Effector CD4-positive, alpha-beta T cell (primary cell): ENCODE results near the gene C1orf21.

ENCODE experiments used
- DNase-seq: peaks from one replicate; pipeline ENCODE4 v3.0.0-alpha.2; 2020

C1orf21 gene

DNA sequence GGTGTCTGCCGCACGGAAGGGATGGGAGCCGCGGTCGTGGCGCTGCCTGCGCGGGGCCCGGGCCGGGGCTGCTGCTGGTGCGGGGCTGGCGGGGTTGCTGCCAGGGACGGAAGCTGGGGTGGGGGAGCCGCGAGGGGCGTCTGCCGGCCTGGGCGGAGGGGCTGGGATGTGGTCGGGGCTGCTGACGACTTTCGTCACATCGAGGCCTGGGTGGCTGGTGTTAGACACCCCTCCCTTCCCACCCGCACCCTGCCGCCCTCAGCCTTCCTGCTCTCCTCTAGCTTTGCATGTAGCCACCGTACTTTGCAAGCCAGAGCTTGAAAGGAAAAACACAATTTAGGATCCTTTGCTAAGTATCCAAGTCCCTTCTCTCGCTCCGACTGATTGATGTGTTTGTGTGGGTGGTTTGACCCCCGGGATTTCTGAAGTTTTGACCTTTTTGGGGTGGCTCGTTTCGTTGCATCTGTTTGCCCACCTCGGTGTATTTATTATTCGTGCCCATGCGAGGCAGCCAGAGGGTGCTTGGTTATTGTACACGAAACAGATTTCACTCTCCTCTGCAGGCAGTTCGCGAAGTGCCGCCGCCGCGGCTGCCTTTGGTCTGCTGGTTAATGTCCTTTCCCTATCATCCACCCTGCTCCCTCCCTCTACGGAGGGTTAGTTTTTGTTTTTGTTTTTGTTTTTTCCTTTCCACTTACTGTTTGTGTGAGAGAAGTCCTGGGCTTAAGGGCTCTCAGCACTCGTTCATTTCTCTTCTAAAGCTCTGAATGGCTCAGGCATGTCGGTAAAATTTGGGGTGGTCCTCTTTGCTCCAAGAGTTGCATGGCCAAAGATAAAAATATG lies 868 bp downstream of the C1orf21 start:
- peak; percentile 3 for DNase-seq

DNA sequence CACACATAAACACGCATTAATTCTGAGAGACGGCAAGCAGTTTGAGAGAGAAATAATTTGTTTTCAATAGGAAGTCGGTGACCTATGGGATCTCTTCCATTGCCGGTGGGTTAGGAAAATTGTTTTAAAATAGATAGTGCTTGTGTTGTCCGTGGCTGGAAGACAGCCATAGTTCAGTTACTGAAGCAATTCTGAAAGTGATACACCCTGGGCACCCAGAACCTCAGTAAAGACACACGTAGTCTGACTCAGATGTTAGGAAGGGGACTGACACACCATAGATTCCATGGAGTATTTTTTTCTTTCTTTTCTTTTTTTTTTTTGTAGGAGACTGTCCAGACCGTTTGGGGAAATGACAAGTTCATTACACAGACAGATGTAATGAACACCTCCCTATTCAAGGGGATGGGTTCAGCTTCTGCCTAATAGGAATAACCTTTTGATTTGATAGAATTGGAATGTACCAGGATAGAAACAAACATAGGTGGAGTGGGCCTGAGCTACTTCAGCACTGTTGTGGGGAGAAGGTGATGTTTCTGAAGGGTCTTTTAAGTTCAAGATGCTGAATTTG lies 1.6 kb downstream of the C1orf21 start:
- DNase-seq, result no peak

DNA sequence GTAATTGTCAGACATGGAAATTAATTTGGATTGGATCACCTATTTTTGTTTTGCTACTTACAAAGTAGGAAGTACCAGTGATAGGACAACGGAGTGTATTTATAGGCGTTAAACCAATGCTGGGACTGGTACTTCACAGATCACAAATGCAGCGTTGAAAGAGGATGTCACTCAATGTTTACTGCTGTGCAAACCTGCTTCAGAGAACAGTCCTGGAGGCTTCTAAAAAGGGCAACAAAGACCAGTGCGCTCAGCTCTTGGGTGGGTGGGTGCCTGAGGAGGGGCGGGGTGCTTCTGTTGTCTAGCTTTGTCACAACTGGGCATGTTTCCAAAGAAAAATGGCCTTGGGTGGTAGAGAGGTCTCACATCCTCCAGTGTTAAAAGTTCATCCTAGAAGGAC lies 2.1 kb downstream of the C1orf21 start:
- DNase-seq, result no peak

DNA sequence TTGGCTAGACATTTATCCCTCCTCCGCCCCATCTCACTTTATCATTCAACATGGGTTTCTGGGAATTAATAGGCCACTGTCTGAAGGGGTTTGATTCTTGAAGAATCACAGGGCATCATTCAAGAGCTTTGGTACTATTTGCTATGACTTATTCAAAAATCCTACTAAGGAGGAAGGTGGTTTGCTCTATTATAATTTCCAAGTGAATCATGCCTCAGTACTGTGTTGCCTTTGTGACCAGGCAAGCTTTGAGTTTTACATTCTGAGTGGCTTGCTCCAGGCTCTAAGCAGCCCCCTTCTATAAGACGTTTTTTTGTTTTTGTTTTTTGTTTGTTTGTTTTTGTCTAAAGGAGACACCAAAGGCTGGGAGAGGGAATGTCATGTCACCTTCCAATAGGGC lies 2.6 kb downstream of the C1orf21 start:
- DNase-seq, result no peak

DNA sequence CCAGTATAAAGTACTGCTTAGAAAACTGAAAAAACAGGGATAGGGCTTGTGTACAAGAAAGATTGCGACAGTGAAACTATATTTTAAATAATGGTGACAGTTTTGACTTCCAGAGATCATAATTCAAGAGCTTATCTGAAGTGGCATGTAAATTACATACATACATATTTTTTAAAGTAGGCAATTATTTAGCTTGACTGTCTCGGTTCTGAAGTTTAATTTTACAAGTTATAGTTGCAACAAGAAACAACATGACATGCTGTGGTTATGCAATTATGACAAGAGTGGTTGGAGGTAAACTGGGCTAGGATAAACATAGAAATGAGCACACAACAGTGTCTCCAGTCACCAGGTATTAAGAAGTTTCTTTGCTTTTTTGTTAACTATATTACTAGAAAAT lies 4.1 kb downstream of the C1orf21 start:
- no peak for DNase-seq

DNA sequence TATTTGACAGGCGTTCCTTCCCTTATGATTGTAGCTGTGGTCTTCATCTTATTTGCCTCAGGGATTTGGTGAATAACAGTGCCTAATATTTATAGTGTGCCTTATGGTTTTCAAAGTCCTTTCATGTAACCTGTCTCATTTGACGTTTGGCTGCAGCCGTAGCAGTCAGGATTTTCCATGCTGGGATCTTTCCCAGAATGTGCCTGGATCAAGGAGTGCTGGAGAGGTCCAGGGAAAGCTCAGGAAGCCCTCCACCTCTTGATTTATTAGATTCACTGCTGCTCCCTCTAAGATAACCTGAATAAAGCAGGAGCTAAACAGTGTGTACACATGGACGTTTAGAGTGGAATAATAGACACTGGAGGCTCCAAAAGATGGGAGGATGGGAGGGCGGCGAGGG lies 5.2 kb downstream of the C1orf21 start:
- DNase-seq, result no peak

DNA sequence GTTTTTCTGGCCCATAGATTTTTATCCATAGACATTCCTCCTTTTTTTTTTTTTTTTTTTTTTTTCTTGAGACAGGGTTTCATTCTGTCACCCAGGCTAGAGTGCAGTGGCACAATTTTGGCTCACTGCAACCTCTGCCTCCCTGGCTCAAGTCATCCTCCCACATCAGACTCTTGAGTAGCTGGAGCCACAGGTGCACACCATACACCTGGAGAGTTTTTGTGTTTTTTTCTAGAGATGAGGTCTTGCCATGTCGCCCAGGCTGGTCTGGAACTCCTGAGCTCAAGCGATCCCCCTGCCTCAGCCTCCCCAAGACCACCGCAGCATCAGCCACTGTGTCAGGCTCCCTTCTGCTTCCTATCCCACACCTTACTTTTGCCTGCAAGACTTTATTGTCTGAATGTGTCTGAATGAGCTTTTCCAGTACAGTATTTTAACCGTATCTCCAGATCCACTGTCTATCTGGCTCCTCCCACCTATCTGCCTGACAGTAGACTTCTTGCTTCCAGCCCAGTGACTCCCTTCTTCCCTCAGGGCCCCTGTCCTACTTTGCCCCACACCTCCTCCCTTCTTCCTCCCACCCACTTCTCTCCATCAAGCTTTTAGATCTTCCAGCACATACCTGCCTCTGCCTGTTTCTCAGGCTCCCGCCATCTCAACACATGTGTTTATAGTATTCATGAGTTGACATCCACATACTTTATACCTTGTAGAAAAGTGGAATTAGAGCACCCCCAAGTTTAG lies 6.1 kb downstream of the C1orf21 start:
- no peak for DNase-seq

DNA sequence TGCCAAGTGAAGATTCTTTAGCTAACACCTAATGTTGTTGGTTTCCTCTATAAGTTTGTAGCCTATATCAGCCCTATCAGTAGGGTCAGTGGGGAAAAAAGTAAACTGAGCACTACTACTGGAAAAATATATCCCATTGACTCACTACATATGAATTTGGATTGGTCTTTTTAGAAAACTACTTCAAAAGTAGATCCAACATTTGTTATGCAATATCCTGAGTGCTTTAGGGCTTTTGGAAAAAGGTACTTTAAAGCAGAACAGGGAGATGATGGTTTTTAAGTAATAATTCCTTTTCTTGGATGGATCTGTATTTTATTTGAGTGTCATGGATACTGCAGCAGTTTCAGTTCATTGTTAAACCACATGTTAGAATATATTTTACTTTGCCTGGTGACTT lies 7.1 kb downstream of the C1orf21 start:
- DNase-seq, result no peak

DNA sequence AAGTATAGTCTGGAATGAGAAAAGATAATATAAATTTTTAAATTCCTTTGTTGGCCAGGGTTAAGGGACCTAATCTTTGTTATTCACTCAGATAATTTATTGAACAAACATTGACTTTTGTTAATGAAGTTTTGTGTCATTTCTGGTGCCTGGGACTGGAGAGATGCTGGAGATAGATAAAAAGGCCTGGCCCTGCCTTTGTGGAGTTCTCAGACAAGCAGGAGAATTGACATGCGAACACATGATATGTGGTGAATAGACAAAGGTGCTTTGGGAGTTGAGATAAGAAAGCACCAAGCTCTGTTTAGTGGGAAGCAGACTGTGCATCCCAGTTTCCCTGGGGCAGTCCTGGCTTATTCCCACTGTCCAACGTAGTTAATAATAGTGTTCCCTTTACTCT lies 8.5 kb downstream of the C1orf21 start:
- no peak for DNase-seq

DNA sequence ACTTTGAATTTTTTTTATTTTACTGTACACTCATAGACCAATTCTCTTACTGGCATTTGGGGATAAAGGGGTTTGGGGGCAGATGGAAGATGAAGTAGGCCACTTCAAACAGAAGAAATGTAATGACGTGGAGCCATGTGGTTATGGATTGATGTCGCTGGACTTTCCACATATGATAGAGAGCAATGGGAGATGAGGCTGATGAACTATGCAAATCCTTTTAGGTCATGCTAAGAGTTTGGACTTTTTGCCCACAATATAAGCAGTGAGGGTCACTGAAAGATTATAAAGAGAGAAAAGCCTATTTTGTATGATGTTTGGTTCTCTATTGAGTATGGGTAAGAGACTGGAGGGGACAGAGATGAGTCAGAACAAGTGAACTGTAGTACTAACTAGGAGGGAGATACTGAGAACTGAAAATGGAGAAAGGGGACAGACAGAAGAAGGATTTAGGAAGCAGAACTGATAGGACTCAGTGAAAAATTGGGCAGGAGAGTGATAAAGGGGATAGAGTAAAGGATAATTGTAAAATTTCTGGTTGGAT lies 9.2 kb downstream of the C1orf21 start:
- no peak for DNase-seq

DNA sequence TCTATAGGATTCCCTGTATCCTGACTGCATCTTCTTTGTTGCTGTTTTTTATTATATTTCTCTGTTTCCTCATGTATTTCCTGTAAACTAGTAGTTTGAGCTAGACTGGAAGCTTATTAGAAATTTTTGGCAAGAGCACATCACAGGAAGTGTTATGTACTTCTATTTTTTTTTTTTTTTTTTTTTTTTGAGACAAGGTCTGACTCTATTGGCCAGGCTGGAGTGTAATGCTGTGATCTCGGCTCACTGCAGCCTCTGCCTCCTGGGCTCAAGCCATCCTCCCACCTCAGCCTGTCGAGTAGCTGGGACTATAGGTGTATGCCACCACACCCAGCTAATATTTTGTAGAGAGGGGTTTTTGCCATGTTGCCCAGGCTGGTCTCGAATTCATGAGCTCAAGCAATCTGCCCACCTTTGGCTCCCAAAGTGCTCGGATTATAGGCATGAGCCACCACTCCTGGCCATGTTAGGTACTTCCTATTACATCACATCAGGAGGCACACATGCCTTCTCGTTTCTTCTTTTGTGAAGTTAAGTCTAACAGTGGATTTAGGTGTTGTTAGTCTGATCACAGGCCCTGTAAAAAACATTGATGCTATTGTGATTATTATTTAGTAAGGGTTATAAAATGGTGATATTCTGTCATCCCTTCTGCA lies 12.5 kb downstream of the C1orf21 start:
- no peak for DNase-seq

DNA sequence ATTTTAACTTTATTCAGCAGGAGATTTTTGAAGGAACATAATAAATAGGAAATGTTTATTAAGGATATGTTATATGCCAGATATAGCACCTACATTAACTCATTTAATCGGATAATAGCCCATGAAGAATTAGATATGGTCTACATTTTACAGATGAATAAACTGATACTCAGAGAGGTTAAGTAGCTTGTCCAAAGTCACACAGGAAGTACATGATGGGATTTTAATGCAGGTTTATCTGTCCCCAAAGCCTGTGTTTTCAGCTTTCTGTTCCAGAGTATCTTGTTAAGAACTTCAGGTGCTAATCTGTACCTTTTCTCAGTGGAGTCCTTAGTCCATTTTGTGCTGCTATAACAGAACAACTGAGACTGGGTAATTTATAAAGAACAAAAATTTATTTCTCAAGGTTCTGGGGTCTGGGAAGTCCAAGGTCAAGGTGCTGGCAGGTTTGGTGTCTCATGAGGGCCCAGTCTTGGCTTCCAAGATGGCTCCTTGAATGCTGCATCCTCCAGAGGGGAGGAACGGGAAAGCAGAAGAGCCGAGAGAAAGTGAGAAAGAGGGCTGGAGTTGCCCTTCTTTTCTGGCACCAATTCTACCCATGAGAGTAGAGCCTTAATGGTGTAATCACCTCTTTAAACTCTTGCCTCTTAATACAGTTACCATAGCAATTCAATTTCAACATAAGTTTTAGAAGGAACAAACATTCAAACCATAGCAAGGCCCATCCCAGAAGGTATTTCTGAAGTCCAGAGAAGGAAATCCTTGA lies 17.3 kb downstream of the C1orf21 start:
- DNase-seq, result no peak

DNA sequence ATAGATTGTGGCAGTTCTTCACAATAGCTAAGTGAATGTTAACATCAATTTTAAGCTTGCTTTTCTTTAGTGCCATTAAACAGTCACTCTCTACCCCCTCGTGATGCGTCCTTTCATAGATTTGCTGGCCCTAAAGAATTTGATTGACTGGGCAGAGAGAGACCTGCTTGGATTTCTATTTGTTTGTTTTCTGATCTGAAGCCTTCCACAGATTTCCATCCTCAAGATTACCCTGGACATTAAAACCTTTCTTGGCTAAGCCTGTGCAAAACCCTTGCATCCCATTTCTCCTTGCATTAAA lies 17.8 kb downstream of the C1orf21 start:
- no peak for DNase-seq

DNA sequence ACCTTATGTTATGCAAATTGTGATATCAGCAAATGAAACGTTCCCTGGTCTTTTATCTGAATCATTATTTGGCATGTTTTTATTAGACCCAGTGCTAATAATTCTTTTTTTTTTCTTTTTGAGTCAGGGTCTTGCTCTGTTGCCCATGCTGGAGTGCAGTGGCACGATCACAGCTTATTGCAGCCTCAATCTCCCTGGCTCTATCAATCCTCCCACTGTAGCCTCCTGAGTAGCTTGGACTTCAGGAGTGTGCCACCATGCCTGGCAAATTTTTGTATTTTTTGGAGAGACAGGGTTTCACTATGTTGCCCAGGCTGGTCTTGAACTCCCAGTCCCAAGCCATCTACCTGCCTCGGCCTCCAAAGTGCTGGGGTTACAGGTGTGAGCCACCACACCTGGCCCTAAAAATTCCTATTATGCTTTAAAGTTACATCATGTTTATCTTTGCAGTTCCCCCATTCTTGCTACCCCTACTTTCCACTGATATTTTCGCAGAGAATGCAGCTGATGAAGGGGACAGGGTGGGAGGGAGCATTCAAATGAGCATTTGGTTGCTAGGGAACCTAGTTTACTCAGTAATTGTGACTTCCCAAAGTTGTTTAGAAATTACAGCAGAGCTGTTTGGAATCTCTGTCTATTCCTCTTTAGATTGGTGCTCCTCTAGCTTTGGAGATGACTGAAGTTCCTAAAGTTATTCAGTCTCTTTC lies 18.4 kb downstream of the C1orf21 start:
- DNase-seq, result no peak

DNA sequence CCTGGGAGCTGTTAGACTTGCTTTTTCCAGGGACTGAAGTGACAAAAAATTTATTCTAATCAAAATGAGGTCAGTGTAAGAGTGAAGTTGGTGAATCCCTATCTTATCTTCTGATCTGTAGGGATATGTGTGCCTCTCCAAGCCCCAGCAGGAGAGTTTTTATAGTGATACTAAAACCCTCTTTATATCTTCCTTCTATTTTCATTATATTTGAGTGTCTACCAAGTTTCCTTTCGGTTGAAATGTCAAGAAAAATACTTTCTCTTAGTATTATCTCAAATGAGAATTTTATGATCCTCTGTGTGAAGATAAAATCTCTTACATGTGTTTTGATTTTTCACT lies 18.9 kb downstream of the C1orf21 start:
- DNase-seq, result no peak

DNA sequence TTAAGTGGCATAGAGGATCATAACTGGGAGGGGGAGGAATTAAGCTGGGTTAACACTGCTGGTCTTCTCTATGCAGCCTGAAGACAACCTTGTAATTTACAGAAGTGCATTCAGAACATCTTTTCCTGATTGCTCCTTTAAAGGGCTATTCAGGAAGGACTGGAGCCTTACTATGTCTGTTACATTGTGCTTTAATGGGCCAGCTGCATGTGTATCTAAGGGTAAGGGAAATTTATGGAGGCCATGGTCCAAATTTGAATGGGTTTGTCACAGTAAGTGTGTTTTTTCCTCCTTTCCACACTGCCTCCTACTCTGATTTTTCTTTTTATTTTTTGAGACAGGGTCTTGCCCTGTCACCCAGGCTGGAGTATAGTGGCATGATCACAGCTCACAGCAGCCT lies 19.6 kb downstream of the C1orf21 start:
- no peak for DNase-seq

DNA sequence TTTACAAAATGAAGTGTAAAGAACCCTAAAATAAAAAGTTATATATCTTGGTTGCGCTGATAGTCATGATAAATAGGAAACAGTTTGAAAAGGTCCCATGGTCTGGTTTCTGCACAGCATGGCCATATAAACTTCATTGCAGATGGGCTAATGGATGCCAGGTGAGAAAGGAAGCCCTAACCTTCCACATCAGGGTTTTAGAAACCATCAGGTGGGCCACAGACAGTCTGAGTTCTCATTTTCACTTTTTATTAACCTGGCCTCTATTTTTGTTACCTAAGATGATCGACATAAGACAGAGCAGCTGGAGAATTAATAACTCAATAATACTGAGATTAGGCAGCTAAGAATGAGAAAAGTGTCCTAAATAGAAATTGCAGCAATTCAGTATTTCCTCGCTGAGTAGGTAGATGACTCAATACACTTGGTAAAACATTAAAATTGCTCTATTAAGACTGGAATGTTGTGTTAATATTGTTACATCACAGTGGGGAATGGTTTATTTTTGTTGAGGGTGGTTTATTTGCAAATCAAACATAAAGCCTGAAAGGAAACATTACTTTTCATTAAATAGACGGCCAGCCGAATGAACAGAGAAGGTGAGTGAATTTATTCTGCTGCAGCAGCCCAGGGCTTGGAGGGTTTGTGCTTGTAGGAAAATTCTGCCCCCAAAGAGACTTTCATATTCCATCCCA lies 21.1 kb downstream of the C1orf21 start:
- DNase-seq, result no peak

DNA sequence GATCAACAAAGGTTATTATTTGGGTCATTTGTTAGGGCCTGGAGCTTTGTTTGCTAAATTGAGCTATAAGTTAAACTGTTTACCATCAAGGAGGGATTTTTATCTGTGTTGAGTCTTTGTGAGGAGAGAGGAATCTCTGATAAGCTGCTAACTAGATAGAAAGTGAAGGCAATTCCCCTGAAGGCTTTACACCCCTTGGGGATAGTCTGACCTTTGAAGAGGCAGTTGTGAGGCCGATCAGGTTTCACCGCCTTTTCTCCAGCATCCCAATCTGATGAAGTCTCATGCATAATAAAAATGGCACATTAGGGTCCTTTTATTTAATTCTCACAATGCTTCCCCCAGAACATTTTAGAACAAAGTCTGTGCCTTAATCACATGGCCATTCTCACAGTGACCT lies 21.8 kb downstream of the C1orf21 start:
- DNase-seq, result no peak

DNA sequence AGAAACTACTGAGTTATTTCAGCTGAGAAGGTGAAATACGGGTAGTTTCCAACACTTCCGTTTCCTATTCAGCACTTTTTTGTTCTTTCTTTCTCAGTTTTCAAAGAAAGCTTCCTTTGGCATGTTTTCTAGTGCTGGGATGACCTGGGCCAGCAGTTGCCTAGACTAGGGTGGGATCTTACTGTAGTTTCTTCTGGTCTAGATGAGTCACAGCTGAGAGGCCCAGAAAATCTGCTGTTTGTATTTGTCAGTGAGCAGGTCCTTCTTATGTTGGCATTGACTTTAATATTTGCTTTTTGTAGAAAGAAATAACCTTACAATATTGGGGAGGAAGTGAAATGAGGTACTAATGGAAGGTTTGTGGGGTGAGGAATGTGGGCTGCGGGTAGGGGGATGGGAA lies 22.2 kb downstream of the C1orf21 start:
- DNase-seq, result no peak

DNA sequence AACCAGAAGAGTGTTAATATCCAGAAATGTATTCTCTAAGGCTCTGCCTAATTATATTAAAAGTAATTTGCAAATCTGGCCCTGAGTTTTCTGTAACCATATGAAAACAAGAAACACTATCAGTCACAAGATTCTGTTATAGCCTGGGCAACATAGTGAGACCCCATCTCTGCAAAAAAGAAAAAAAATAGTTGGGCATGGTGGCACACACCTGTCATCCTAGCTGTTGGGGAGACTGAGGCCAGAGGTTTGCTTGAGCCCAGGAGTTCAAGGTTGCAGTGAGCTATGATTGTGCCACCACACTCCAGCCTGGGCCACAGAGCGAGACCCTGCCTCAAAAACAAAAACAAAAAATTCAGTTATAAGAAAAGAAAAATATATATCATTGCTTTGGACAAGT lies 25.6 kb downstream of the C1orf21 start:
- DNase-seq, result no peak

DNA sequence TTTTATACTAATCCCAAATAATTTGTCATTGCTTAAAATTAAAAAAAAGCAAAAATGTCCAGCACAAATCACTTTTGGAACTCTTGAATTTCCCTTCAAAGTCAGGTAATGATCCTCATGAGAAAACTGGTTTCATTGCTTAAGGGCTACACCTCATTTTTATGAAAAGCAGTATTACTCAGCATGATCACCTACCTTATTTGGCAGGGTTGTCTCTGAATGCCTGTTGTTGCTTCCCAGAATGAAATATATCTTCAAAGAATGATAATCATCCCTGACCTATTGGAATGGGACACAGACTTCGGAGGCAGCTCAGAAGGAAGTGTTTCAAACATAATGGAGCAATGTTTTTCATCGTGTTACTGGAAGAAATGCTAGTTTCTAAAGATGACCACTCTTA lies 29.7 kb downstream of the C1orf21 start:
- DNase-seq, result no peak

DNA sequence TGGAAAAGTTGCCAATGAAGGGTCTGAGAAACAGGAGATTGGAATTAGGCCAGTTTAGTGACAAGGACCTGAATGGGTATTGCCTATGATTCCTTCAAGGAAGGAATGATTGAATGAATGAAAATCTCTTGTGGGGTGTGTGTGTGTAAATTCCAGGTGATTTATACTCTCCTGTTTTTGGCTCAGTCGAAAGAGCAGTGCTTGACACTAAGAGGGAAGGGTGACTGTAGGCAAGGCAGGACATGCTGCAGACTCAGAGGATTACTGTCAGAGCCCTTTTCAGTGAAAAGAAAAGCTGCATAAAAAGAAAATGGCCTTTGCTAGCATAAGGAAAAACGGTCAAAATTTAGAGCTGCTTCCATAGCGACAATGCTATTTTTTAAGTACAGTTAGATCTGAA lies 30.1 kb downstream of the C1orf21 start:
- no peak for DNase-seq
